SU-DHL-6 (cell line): ENCODE data around the gene UBAP1.

ENCODE experiments used
- H2AFZ ChIP-seq: fragments of 200-600 bp; sonication (generic); 2 replicates; pipeline ENCODE4 v1.6.1; 2014; ENCODE audit warnings: low read depth, mild to moderate bottlenecking, moderate library complexity, mixed read lengths, antibody characterized with exemption, low read length; ENCODE audit not compliant: severe bottlenecking
- H3F3A ChIP-seq: fragments of 200-600 bp; shearing (Covaris generic); 2 replicates; pipeline ENCODE4 v1.6.0; 2016; ENCODE audit warnings: antibody characterized with exemption, mild to moderate bottlenecking; ENCODE audit not compliant: insufficient read depth
- H3K27ac ChIP-seq: fragments of 200-600 bp; sonication (generic); 2 replicates; pipeline ENCODE4 v1.5.1; 2016; ENCODE audit warnings: low read depth, mild to moderate bottlenecking, low read length, moderate library complexity, mixed read lengths
- H3K27me3 ChIP-seq: fragments of 200-600 bp; sonication (generic), shearing (Covaris generic); 2 replicates; pipeline ENCODE4 v1.6.0; 2014; ENCODE audit warnings: mild to moderate bottlenecking, low read length
- H3K36me3 ChIP-seq: fragments of 200-600 bp; sonication (generic); 2 replicates; pipeline ENCODE4 v1.6.1; 2014; ENCODE audit warnings: mild to moderate bottlenecking, low read length, mixed read lengths
- H3K4me2 ChIP-seq: fragments of 300-600, 200-600 bp; shearing (Covaris generic), sonication (generic); 2 replicates; pipeline ENCODE4 v1.6.0; 2014; ENCODE audit warnings: low read length, low read depth, mild to moderate bottlenecking; ENCODE audit not compliant: poor library complexity, severe bottlenecking
- H3K4me3 ChIP-seq: fragments of 200-600 bp; sonication (generic); 2 replicates; pipeline ENCODE4 v1.5.1; 2014; ENCODE audit warnings: antibody characterized with exemption, low read length, mild to moderate bottlenecking, mixed read lengths; ENCODE audit not compliant: insufficient read depth, poor library complexity, severe bottlenecking
- H3K79me2 ChIP-seq: fragments of 200-600 bp; sonication (generic); 2 replicates; pipeline ENCODE4 v1.6.1; 2014; ENCODE audit warnings: mild to moderate bottlenecking, low read length, moderate library complexity; ENCODE audit not compliant: insufficient read depth
- H3K9ac ChIP-seq: fragments of 200-600 bp; sonication (generic); 2 replicates; pipeline ENCODE4 v1.7.0; 2014; ENCODE audit warnings: mild to moderate bottlenecking, low read length
- H3K9me2 ChIP-seq: fragments of 200-600 bp; sonication (generic); replicated peaks from 2 replicates; pipeline ENCODE4 v1.6.1; 2014; ENCODE audit warnings: low read length; ENCODE audit not compliant: insufficient read depth
- H3K9me3 ChIP-seq: fragments of 200-600 bp; sonication (generic); 2 replicates; pipeline ENCODE4 v1.6.1; 2014; ENCODE audit warnings: low read length, mixed read lengths; ENCODE audit not compliant: insufficient read depth
- H4K20me1 ChIP-seq: fragments of 200-600 bp; sonication (generic); 2 replicates; pipeline ENCODE4 v1.6.1; 2014; ENCODE audit warnings: low read depth, mild to moderate bottlenecking, antibody characterized with exemption, low read length, moderate library complexity, mixed read lengths
- CTCF ChIP-seq: fragments of 200-600 bp; sonication (generic); IDR thresholded peaks from one replicate; pipeline ENCODE4 v1.5.1; 2017; ENCODE audit warnings: antibody characterized with exemption, mild to moderate bottlenecking, low read length, moderate library complexity; ENCODE audit not compliant: insufficient read depth, poor library complexity, severe bottlenecking
- EZH2phosphoT487 ChIP-seq: fragments of 200-600 bp; sonication (generic), shearing (Covaris generic); conservative IDR thresholded peaks from 2 replicates; pipeline ENCODE4 v1.6.1; 2018; ENCODE audit warnings: mild to moderate bottlenecking, antibody characterized with exemption, low read length, moderate library complexity, mixed read lengths

The UBAP1 gene

GRCh38 chr9:34254141-34254913, 75.5 kb downstream of the UBAP1 start:
- no peak overlapping the region for H3K9ac ChIP-seq
- H3F3A ChIP-seq: peaks cover 14% of the 10 kb centered on the region
- TF ChIP-seq EZH2phosphoT487 (no peak), CTCF (no peak)
- no peaks in the 10 kb centered on the region for H3K9me3 ChIP-seq
- no peak overlapping the region for H3K27ac ChIP-seq
- H3K27me3 ChIP-seq: no peaks in the 10 kb centered on the region
- H3K4me3 ChIP-seq: no peak overlapping the region
- no peak overlapping the region for H3K4me2 ChIP-seq
- no peak overlapping the region for H2AFZ ChIP-seq
- 0 out of 2 replicates have a peak, but pooled peaks cover 8% of the 10 kb centered on the region for H3K36me3 ChIP-seq
- no peaks in the 10 kb centered on the region for H3K79me2 ChIP-seq
- H4K20me1 ChIP-seq: no peaks in the 10 kb centered on the region
- no peaks in the 10 kb centered on the region for H3K9me2 ChIP-seq

- H3K9ac ChIP-seq: no peak overlapping the region
- H3K36me3 ChIP-seq: 0 out of 2 replicates have a peak, but pooled peaks cover 8% of the 10 kb centered on the region
- no peaks in the 10 kb centered on the region for H3K27me3 ChIP-seq
- no peak overlapping the region for H3K4me2 ChIP-seq
- no peaks in the 10 kb centered on the region for H3K9me2 ChIP-seq
- no peak overlapping the region for H2AFZ ChIP-seq
- H3K4me3 ChIP-seq: no peak overlapping the region
- TF ChIP-seq CTCF (no peak), EZH2phosphoT487 (no peak)
- H3F3A ChIP-seq: peaks cover 14% of the 10 kb centered on the region
- no peaks in the 10 kb centered on the region for H4K20me1 ChIP-seq
- no peaks in the 10 kb centered on the region for H3K79me2 ChIP-seq
- H3K27ac ChIP-seq: no peak overlapping the region
- H3K9me3 ChIP-seq: no peaks in the 10 kb centered on the region
Observed at GRCh38 chr9:34254966-34255825, 76.4 kb downstream of the UBAP1 start.

DNA sequence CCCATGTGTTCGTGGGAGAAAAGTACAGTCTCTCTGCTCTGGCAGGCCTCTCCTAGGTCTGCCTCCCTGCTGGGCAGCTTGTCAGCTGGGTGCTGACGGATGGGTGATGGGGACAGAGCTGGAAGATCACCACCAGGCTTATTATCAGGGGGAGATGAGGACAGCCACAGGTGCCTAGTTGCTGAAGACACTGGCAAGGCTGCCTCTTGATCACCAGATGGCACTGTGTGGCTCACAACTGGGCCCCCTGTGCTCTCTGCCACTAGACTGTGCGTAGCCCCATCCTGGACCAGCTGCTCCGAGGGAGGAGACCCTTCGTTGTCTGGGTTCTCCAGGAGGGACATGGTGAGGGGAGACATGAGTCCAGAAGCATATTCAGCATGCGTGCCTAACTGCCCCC, 77.3 kb downstream of the UBAP1 start:
- Histone ChIP-seq H3K4me2 (no peak overlapping the region), H3K36me3 (0 out of 2 replicates have a peak, but pooled peaks cover 6% of the 10 kb centered on the region), H3K27ac (no peak overlapping the region), H3K9ac (no peak overlapping the region), H3K79me2 (no peaks in the 10 kb centered on the region), H3K9me3 (no peaks in the 10 kb centered on the region), H3K4me3 (no peak overlapping the region), H2AFZ (no peak overlapping the region), H3K27me3 (no peaks in the 10 kb centered on the region), H4K20me1 (no peaks in the 10 kb centered on the region), H3K9me2 (no peaks in the 10 kb centered on the region), H3F3A (peaks cover 14% of the 10 kb centered on the region)
- no peak for TF ChIP-seq EZH2phosphoT487
- peak; percentile 24 for TF ChIP-seq CTCF
